H1 (cell line): ENCODE measurements around the gene RNF125. TPM values are rescaled to one million over a fixed set of nuclear protein-coding genes. Genes with fewer than 3 reads are reported as not detected.

Experiments
- CTCF ChIA-PET: fragments of 300-600 bp; sonication (Branson Sonifier 250); formaldehyde crosslinking; loops from one replicate; lab custom pipeline; 2021; ENCODE audit not compliant: partially characterized antibody; lab: Charles Lee
- POLR2A ChIA-PET: fragments of 300-600 bp; sonication (Branson Sonifier 250); formaldehyde crosslinking; loops from one replicate; lab custom pipeline; 2021; ENCODE audit warnings: inconsistent platforms; ENCODE audit not compliant: partially characterized antibody; lab: Charles Lee
- DNase-seq, 2 experiments: peaks; one replicate each; pipeline versions ENCODE4 v3.0.0 to v3.0.0-alpha.2; 2010 to 2022; ENCODE audit warnings: low spot score in 2 of 2, low read depth in 1 of 2, mixed read lengths in 1 of 2
- FAIRE-seq: peaks from 2 replicates; lab custom pipeline; 2011; peaks lifted over from hg19 to GRCh38; lab: Jason Lieb, UNC
- H2AFZ ChIP-seq: 2 replicates; pipeline ENCODE4 v1.8.1; 2012; ENCODE audit warnings: low read length, inconsistent platforms
- H2AK5ac ChIP-seq: 2 replicates; pipeline ENCODE4 v1.6.1; 2013; ENCODE audit warnings: low read depth, low read length
- H2BK120ac ChIP-seq: replicated peaks from 2 replicates; pipeline ENCODE3; 2013; ENCODE audit warnings: low read depth, low read length, inconsistent platforms
- H2BK12ac ChIP-seq: 2 replicates; pipeline ENCODE4 v1.6.1; 2013; ENCODE audit warnings: low read depth, low read length
- H2BK15ac ChIP-seq: 2 replicates; pipeline ENCODE4 v1.6.1; 2013; ENCODE audit warnings: low read length
- H2BK20ac ChIP-seq: 2 replicates; pipeline ENCODE4 v1.6.1; 2013; ENCODE audit warnings: low read length
- H2BK5ac ChIP-seq: 2 replicates; pipeline ENCODE4 v1.6.1; 2013; ENCODE audit warnings: low read depth, low read length
- H3K14ac ChIP-seq: 2 replicates; pipeline ENCODE4 v1.6.1; 2013; ENCODE audit warnings: inconsistent platforms; ENCODE audit not compliant: insufficient read length
- H3K18ac ChIP-seq: 2 replicates; pipeline ENCODE4 v1.6.1; 2013; ENCODE audit warnings: low read length; ENCODE audit errors: extremely low read depth
- H3K23ac ChIP-seq: 2 replicates; pipeline ENCODE4 v1.6.1; 2013; ENCODE audit warnings: inconsistent platforms; ENCODE audit not compliant: insufficient read length
- H3K23me2 ChIP-seq: 2 replicates; pipeline ENCODE4 v1.6.1; 2013; ENCODE audit warnings: low read depth, low read length
- H3K27ac ChIP-seq: 2 replicates; pipeline ENCODE4 v1.6.1; 2011; ENCODE audit warnings: low read depth, low read length, inconsistent platforms
- H3K27me3 ChIP-seq, 4 experiments: replicated peaks in 1 of 4; 1 replicate in 1 of 4; 2 replicates in 3 of 4; pipeline versions ENCODE4 v1.6.1 to v1.8.1; 2011 to 2013; ENCODE audit warnings: low read length in 3 of 4, mild to moderate bottlenecking in 3 of 4, inconsistent platforms in 2 of 4, mixed read lengths in 2 of 4, moderate library complexity in 1 of 4; ENCODE audit not compliant: control insufficient read depth in 3 of 4, insufficient read depth in 3 of 4; ENCODE audit errors: extremely low read depth in 1 of 4
- H3K36me3 ChIP-seq, 4 experiments: 2 replicates each; pipeline versions ENCODE4 v1.6.1 to v1.8.1; 2011 to 2013; ENCODE audit warnings: mild to moderate bottlenecking in 4 of 4, low read length in 3 of 4, moderate library complexity in 2 of 4, control low read depth in 1 of 4, inconsistent platforms in 1 of 4; ENCODE audit not compliant: insufficient read depth in 4 of 4, control insufficient read depth in 2 of 4
- H3K4ac ChIP-seq: replicated peaks from 2 replicates; pipeline ENCODE3; 2013; ENCODE audit warnings: low read length, low read depth, mixed read lengths, inconsistent platforms; ENCODE audit not compliant: insufficient read length
- H3K4me1 ChIP-seq, 4 experiments: replicated peaks in 1 of 4; 1 replicate in 1 of 4; 2 replicates in 3 of 4; pipeline versions ENCODE4 v1.6.1 to v1.8.1; 2011 to 2013; ENCODE audit warnings: low read length in 3 of 4, inconsistent platforms in 2 of 4, mixed read lengths in 1 of 4; ENCODE audit not compliant: insufficient read depth in 4 of 4, control insufficient read depth in 3 of 4
- H3K4me2 ChIP-seq, 2 experiments: 2 replicates each; pipeline versions ENCODE4 v1.6.1 to v1.8.1; 2011 to 2013; ENCODE audit warnings: low read depth in 2 of 2, low read length in 2 of 2, control low read depth in 1 of 2, inconsistent platforms in 1 of 2, mild to moderate bottlenecking in 1 of 2; ENCODE audit not compliant: insufficient read depth in 1 of 2
- H3K4me3 ChIP-seq, 4 experiments: fragments of 200-600, 300-600 bp in 1 of 4; sonication (generic), shearing (Covaris generic), sonication (Bioruptor Twin) in 1 of 4; 2 replicates each; pipeline versions ENCODE4 v1.5.1 to v1.8.1; 2011 to 2016; ENCODE audit warnings: low read length in 4 of 4, low read depth in 3 of 4, control low read depth in 2 of 4, inconsistent platforms in 2 of 4, mild to moderate bottlenecking in 2 of 4, mixed read lengths in 1 of 4, moderate library complexity in 1 of 4; ENCODE audit not compliant: insufficient read depth in 2 of 4; ENCODE audit errors: extremely low read depth in 1 of 4
- H3K56ac ChIP-seq: replicated peaks from 2 replicates; pipeline ENCODE3; 2013; ENCODE audit warnings: low read depth, mild to moderate bottlenecking, mixed read lengths, low read length, inconsistent platforms; ENCODE audit not compliant: insufficient read length
- H3K79me1 ChIP-seq: 2 replicates; pipeline ENCODE4 v1.6.1; 2013; ENCODE audit warnings: low read depth, low read length, control low read depth
- H3K79me2 ChIP-seq, 2 experiments: 2 replicates each; pipeline versions ENCODE4 v1.6.1 to v1.8.1; 2012 to 2013; ENCODE audit warnings: low read length in 2 of 2, mild to moderate bottlenecking in 2 of 2, inconsistent platforms in 1 of 2; ENCODE audit not compliant: insufficient read depth in 2 of 2, control insufficient read depth in 1 of 2
- H3K9ac ChIP-seq, 4 experiments: replicated peaks in 1 of 4; 1 replicate in 1 of 4; 2 replicates in 3 of 4; pipeline versions ENCODE4 v1.6.1 to v1.8.1; 2011 to 2013; ENCODE audit warnings: low read depth in 3 of 4, low read length in 3 of 4, control low read depth in 2 of 4, mild to moderate bottlenecking in 2 of 4, moderate library complexity in 2 of 4, inconsistent platforms in 1 of 4; ENCODE audit errors: extremely low read depth in 1 of 4
- H3K9me3 ChIP-seq, 2 experiments: 2 replicates each; pipeline versions ENCODE4 v1.6.1 to v1.8.1; 2012 to 2013; ENCODE audit warnings: mild to moderate bottlenecking in 2 of 2, moderate library complexity in 2 of 2, control low read depth in 1 of 2, inconsistent platforms in 1 of 2, low read depth in 1 of 2, low read length in 1 of 2, mixed read lengths in 1 of 2; ENCODE audit not compliant: insufficient read depth in 2 of 2
- H4K20me1 ChIP-seq, 2 experiments: replicated peaks in 1 of 2; 2 replicates each; pipeline versions ENCODE3 to v1.8.1; 2011 to 2013; ENCODE audit warnings: inconsistent platforms in 2 of 2, low read length in 2 of 2, mild to moderate bottlenecking in 1 of 2; ENCODE audit not compliant: insufficient read depth in 2 of 2, control insufficient read depth in 1 of 2
- H4K5ac ChIP-seq: 2 replicates; pipeline ENCODE4 v1.6.1; 2013; ENCODE audit warnings: low read length, low read depth, mixed read lengths, inconsistent platforms; ENCODE audit not compliant: insufficient read length
- H4K8ac ChIP-seq: 2 replicates; pipeline ENCODE4 v1.8.0; 2013; ENCODE audit warnings: mild to moderate bottlenecking, moderate library complexity, low read length, inconsistent platforms; ENCODE audit not compliant: insufficient read depth; ENCODE audit errors: extremely low read depth
- H4K91ac ChIP-seq: replicated peaks from 2 replicates; pipeline ENCODE3; 2013; ENCODE audit warnings: low read length, mixed read lengths, inconsistent platforms; ENCODE audit not compliant: insufficient read length
- SIRT6 ChIP-seq: IDR thresholded peaks from one replicate; pipeline ENCODE4 v1.7.1; 2012; ENCODE audit warnings: low read length, inconsistent platforms
- TEAD4 ChIP-seq: IDR thresholded peaks from 2 replicates; pipeline ENCODE4 v1.6.1; 2012; ENCODE audit warnings: low read depth, low read length, inconsistent platforms, mixed read lengths
- WGBS, 2 experiments: shearing (Covaris generic) in 1 of 2; methylation state at CpG; one replicate each; pipeline versions ENCODE4 v1.1.6 to v1.1.7; 2013 to 2015; ENCODE audit warnings: low lambda C conversion rate in 2 of 2, mixed read lengths in 2 of 2, inconsistent platforms in 1 of 2, low coverage in 1 of 2, missing lambda C conversion rate in 1 of 2; ENCODE audit not compliant: insufficient replicate concordance in 2 of 2, insufficient coverage in 1 of 2, insufficient read length in 1 of 2; ENCODE audit errors: extremely low coverage in 1 of 2, missing lambda C conversion rate in 1 of 2; 5-methylcytosine and 5-hydroxymethylcytosine counted together
- polyA plus RNA-seq, 7 experiments: library from polyadenylated mRNA; depleted of rRNA in 3 of 7; stranded (reverse) in 5 of 7; unstranded in 2 of 7; fragments of >200 nt in 5 of 7; fragments of 200-250 nt in 2 of 7; gene quantifications; 1 replicate in 5 of 7; 2 replicates in 1 of 7; 4 replicates in 1 of 7; pipeline versions ENCODE4 v1.2.1 to v1.2.3, GENCODE V29; 2011 to 2013; ENCODE audit warnings: missing spikeins in 2 of 7, mixed read lengths in 2 of 7
- total RNA-seq: library from RNA; stranded (reverse); fragmentation: NEBNext Ultra II Directional; extraction: Animal tissue kit (Norgen Biotek cat#: 25700); gene quantifications from 2 replicates; pipeline ENCODE4 v1.2.1, GENCODE V29; 2021

Gene RNF125
- total and polyA plus RNA-seq, 2 of the 8 experiments (the other 6 are each of a cell fraction or from before 2014, with no cell fraction given): 14.3 to 15.2 TPM

- WGBS, 2 experiments: 88% methylated on average over 2 of the region's 3 CpGs; no CpG with 5 or more reads in 1 of the 2 experiments
- no peaks in the 10 kb centered on the region for H3K27me3 ChIP-seq
- H3K23me2 ChIP-seq: no peaks in the 10 kb centered on the region
- H3K4me1 ChIP-seq: peaks cover 0 to 3% (median 1%) of the 10 kb centered on the region in 4 experiments; a peak in 1 of 7 replicates
- H3K56ac ChIP-seq: no peak overlapping the region
- no peak overlapping the region for H2BK5ac ChIP-seq
- ChIA-PET POLR2A (no interaction called here), CTCF (interaction anchor here (1.3 kb wide), 1 partner anchor 16 kb away, joined by 4 read pairs; no protein-coding TSS in a partner anchor)
- DNase-seq (no peak), FAIRE-seq (no peak)
- H3K36me3 ChIP-seq: no peaks in the 10 kb centered on the region
- H4K20me1 ChIP-seq: no peaks in the 10 kb centered on the region
- no peak overlapping the region for H2AK5ac ChIP-seq
- H3K4me3 ChIP-seq: no peak overlapping the region
- no peak overlapping the region for H4K5ac ChIP-seq
- no peaks in the 10 kb centered on the region for H3K79me2 ChIP-seq
- H2BK20ac ChIP-seq: no peak overlapping the region
- H3K79me1 ChIP-seq: no peaks in the 10 kb centered on the region
- H2AFZ ChIP-seq: no peak overlapping the region
- no peak overlapping the region for H3K27ac ChIP-seq
- no peak overlapping the region for H4K8ac ChIP-seq
- no peak overlapping the region for H3K9ac ChIP-seq
- H3K14ac ChIP-seq: no peak overlapping the region
- no peak overlapping the region for H2BK12ac ChIP-seq
- no peak overlapping the region for H3K18ac ChIP-seq
- no peak overlapping the region for H2BK120ac ChIP-seq
- no peak overlapping the region for H2BK15ac ChIP-seq
- H4K91ac ChIP-seq: no peak overlapping the region
- H3K9me3 ChIP-seq: no peaks in the 10 kb centered on the region
- no peak overlapping the region for H3K4ac ChIP-seq
- TF ChIP-seq SIRT6 (no peak), TEAD4 (no peak)
- TF ChIP-seq, all 59 proteins: peak for 0
- Histone ChIP-seq H3K4me2 (no peak overlapping the region), H3K23ac (no peak overlapping the region)
Measured at GRCh38 chr18:32056613-32057358, 38.2 kb downstream of the RNF125 start.
